Measurements from ENCODE around the gene TSC22D3.

TSC22D3 gene

GRCh38 chrX:107716816-107717700 is 58.5 kb downstream of the TSC22D3 start:
- TF ChIP-seq CTCF (IDR thresholded peaks at IDR 0.05), result no peak

- TF ChIP-seq CTCF (IDR thresholded peaks at IDR 0.05), result no peak
Measured at GRCh38 chrX:107716118-107716684, 59.4 kb downstream of the TSC22D3 start.

GRCh38 chrX:107715331-107716117 is 60.1 kb downstream of the TSC22D3 start:
- no peak for TF ChIP-seq CTCF (IDR thresholded peaks at IDR 0.05)

- TF ChIP-seq CTCF (IDR thresholded peaks at IDR 0.05), result no peak
Measured at GRCh38 chrX:107714206-107714891, 61.2 kb downstream of the TSC22D3 start.

- no peak for TF ChIP-seq CTCF (IDR thresholded peaks at IDR 0.05)
Measured at GRCh38 chrX:107713543-107714205, 61.9 kb downstream of the TSC22D3 start.

GRCh38 chrX:107713203-107713542 is 62.4 kb downstream of the TSC22D3 start:
- no peak for TF ChIP-seq CTCF (IDR thresholded peaks at IDR 0.05)

Measured in LNCAP (cell line).